Measurements from ENCODE around the gene LHX4. TPM values are rescaled to one million over a fixed set of nuclear protein-coding genes. Genes with fewer than 3 reads are reported as not detected.

The LHX4 gene
- total and polyA plus RNA-seq, 10 of the 15 experiments (the other 5 are each of a cell fraction or from before 2014, with no cell fraction given), result 0.05 to 0.80 (median 0.32) TPM; not detected in 6

- TF ChIP-seq ZNF687 (IDR thresholded peaks at IDR 0.05) (no peak), RAD21 (IDR thresholded peaks at IDR 0.05; ENCODE audit: insufficient read depth, low read depth, low read length) (no peak), PML (IDR thresholded peaks at IDR 0.05; ENCODE audit: low read length) (no peak), NR2C1 (IDR thresholded peaks at IDR 0.05) (no peak), NFYA (IDR thresholded peaks at IDR 0.05; ENCODE audit: borderline replicate concordance, low read depth, low read length) (no peak), TCF3 (IDR thresholded peaks at IDR 0.05; ENCODE audit: borderline replicate concordance, insufficient read depth, low read depth, low read length) (no peak)
- TF ChIP-seq, protein P1, sequence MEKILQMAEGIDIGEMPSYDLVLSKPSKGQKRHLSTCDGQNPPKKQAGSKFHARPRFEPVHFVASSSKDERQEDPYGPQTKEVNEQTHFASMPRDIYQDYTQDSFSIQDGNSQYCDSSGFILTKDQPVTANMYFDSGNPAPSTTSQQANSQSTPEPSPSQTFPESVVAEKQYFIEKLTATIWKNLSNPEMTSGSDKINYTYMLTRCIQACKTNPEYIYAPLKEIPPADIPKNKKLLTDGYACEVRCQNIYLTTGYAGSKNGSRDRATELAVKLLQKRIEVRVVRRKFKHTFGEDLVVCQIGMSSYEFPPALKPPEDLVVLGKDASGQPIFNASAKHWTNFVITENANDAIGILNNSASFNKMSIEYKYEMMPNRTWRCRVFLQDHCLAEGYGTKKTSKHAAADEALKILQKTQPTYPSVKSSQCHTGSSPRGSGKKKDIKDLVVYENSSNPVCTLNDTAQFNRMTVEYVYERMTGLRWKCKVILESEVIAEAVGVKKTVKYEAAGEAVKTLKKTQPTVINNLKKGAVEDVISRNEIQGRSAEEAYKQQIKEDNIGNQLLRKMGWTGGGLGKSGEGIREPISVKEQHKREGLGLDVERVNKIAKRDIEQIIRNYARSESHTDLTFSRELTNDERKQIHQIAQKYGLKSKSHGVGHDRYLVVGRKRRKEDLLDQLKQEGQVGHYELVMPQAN (conservative IDR thresholded peaks at IDR 0.05), result no peak
Observed at GRCh38 chr1:180186831-180187230, 43.2 kb upstream of the LHX4 start (continued).
